ENCODE data around the gene GNAT1. TPM values are rescaled to one million over a fixed set of nuclear protein-coding genes. Genes with fewer than 3 reads are reported as not detected.

The GNAT1 gene
- total and polyA plus RNA-seq, 4 donors: not detected

- WGBS, 2 donors: 0 to 1% methylated on average over 66 to 75 of the region's 75 CpGs
- no peaks in the 10 kb centered on the region for H3K4me1 ChIP-seq (ENCODE audit: control insufficient read depth in 1 of 2, insufficient read depth in 2 of 2, low read length in 2 of 2)
- intact Hi-C loops (cut with DNase I): loop anchor here in 1 of 2 donors (2.0 kb wide), 1 partner anchor 33 kb away; the partner anchor contains the start of gene SEMA3B
Observed at GRCh38 chr3:50235716-50236483, 44.5 kb downstream of the GNAT1 start, which contains the start of gene GNAI2. Gene GNAI2 (plus strand): TSS chr3:50236204. CDS start chr3:50236336, 132 bp downstream.

GRCh38 chr3:50236484-50237132 is 45.2 kb downstream of the GNAT1 start:
- intact Hi-C loops (cut with DNase I): loop anchor here in 1 of 2 donors (2.0 kb wide), 1 partner anchor 32 kb away; the partner anchor contains the start of gene SEMA3B
- Histone ChIP-seq H3K27me3 (ENCODE audit: control insufficient read depth in 1 of 2, insufficient read depth in 2 of 2, low read length in 1 of 2) (no peaks in the 10 kb centered on the region), H3K36me3 (ENCODE audit: control insufficient read depth in 1 of 2, insufficient read depth in 2 of 2, low read length in 1 of 2) (no peaks in the 10 kb centered on the region), H3K9me3 (ENCODE audit: control insufficient read depth, low read length) (no peaks in the 10 kb centered on the region), H3K27ac (ENCODE audit: low read depth in 1 of 2, low read length in 2 of 2) (peak overlapping the region; percentile 43 to 78), H3K4me3 (ENCODE audit: low read length in 2 of 2) (peak overlapping the region; percentile 93 to 95), H3K4me1 (ENCODE audit: control insufficient read depth in 1 of 2, insufficient read depth in 2 of 2, low read length in 2 of 2) (no peaks in the 10 kb centered on the region)
- 0 to 1% methylated on average over 13 of the region's 13 CpGs for WGBS, 2 donors
- DNase-seq (no peak), ATAC-seq (ENCODE audit: low FRiP score) (no peak)

More at GRCh38 chr3:50235716-50236483, 44.5 kb downstream of the GNAT1 start, which contains the start of gene GNAI2:
- H3K27me3 ChIP-seq (ENCODE audit: control insufficient read depth in 1 of 2, insufficient read depth in 2 of 2, low read length in 1 of 2): no peaks in the 10 kb centered on the region
- H3K27ac ChIP-seq (ENCODE audit: low read depth in 1 of 2, low read length in 2 of 2): peak within 1 kb of the TSS; percentile 43 to 78
- ATAC-seq (ENCODE audit: low FRiP score) (peak; percentile 96), DNase-seq (peak; percentile 99)
- no peaks in the 10 kb centered on the region for H3K36me3 ChIP-seq (ENCODE audit: control insufficient read depth in 1 of 2, insufficient read depth in 2 of 2, low read length in 1 of 2)
- peak within 1 kb of the TSS; percentile 93 to 95 for H3K4me3 ChIP-seq (ENCODE audit: low read length in 2 of 2)
- no peaks in the 10 kb centered on the region for H3K9me3 ChIP-seq (ENCODE audit: control insufficient read depth, low read length)

GRCh38 chr3:50237133-50237651 is 45.8 kb downstream of the GNAT1 start:
- Histone ChIP-seq H3K27me3 (ENCODE audit: control insufficient read depth in 1 of 2, insufficient read depth in 2 of 2, low read length in 1 of 2) (no peaks in the 10 kb centered on the region), H3K9me3 (ENCODE audit: control insufficient read depth, low read length) (no peaks in the 10 kb centered on the region), H3K36me3 (ENCODE audit: control insufficient read depth in 1 of 2, insufficient read depth in 2 of 2, low read length in 1 of 2) (no peaks in the 10 kb centered on the region), H3K27ac (ENCODE audit: low read depth in 1 of 2, low read length in 2 of 2) (peak overlapping the region in 1 of 2 donors; percentile 78), H3K4me1 (ENCODE audit: control insufficient read depth in 1 of 2, insufficient read depth in 2 of 2, low read length in 2 of 2) (no peaks in the 10 kb centered on the region), H3K4me3 (ENCODE audit: low read length in 2 of 2) (peak overlapping the region; percentile 93 to 95)
- DNase-seq (peak in 1 of 2 donors; percentile 83), ATAC-seq (ENCODE audit: low FRiP score) (no peak)
- intact Hi-C loops (cut with DNase I): loop anchor here in 1 of 2 donors (2.0 kb wide), 1 partner anchor 32 kb away; the partner anchor contains the start of gene SEMA3B
- 0 to 3% methylated on average over 7 of the region's 7 CpGs for WGBS, 2 donors

- peak; percentile 96 for DNase-seq
- Histone ChIP-seq H3K4me1 (ENCODE audit: control insufficient read depth in 1 of 2, insufficient read depth in 2 of 2, low read length in 2 of 2) (peaks cover 0 to under 1% of the 10 kb centered on the region in 2 donors), H3K36me3 (ENCODE audit: control insufficient read depth in 1 of 2, insufficient read depth in 2 of 2, low read length in 1 of 2) (no peaks in the 10 kb centered on the region), H3K9me3 (ENCODE audit: control insufficient read depth, low read length) (no peaks in the 10 kb centered on the region), H3K27me3 (ENCODE audit: control insufficient read depth in 1 of 2, insufficient read depth in 2 of 2, low read length in 1 of 2) (no peaks in the 10 kb centered on the region), H3K4me3 (ENCODE audit: low read length in 2 of 2) (peak overlapping the region; percentile 93 to 95), H3K27ac (ENCODE audit: low read depth in 1 of 2, low read length in 2 of 2) (peak overlapping the region; percentile 46 to 91)
- WGBS, 2 donors: 0 to 1% methylated on average over 28 to 31 of the region's 31 CpGs
- ATAC-seq (ENCODE audit: low FRiP score): peak; percentile 78
- intact Hi-C loops (cut with DNase I): loop anchor here in 1 of 2 donors (2.0 kb wide), 1 partner anchor 31 kb away; the partner anchor contains the start of gene SEMA3B
Observed at GRCh38 chr3:50237754-50238548, 46.5 kb downstream of the GNAT1 start.

GRCh38 chr3:50238549-50239026 is 47.2 kb downstream of the GNAT1 start:
- peak overlapping the region in 1 of 2 donors; percentile 28 for H3K4me3 ChIP-seq (ENCODE audit: low read length in 2 of 2)
- ATAC-seq (ENCODE audit: low FRiP score) (peak; percentile 27), DNase-seq (peak; percentile 91 to 95)
- peak overlapping the region; percentile 46 to 91 for H3K27ac ChIP-seq (ENCODE audit: low read depth in 1 of 2, low read length in 2 of 2)
- H3K36me3 ChIP-seq (ENCODE audit: control insufficient read depth in 1 of 2, insufficient read depth in 2 of 2, low read length in 1 of 2): no peaks in the 10 kb centered on the region
- H3K9me3 ChIP-seq (ENCODE audit: control insufficient read depth, low read length): no peaks in the 10 kb centered on the region
- WGBS, 2 donors: 0 to 1% methylated on average over 7 of the region's 7 CpGs
- no peaks in the 10 kb centered on the region for H3K27me3 ChIP-seq (ENCODE audit: control insufficient read depth in 1 of 2, insufficient read depth in 2 of 2, low read length in 1 of 2)
- H3K4me1 ChIP-seq (ENCODE audit: control insufficient read depth in 1 of 2, insufficient read depth in 2 of 2, low read length in 2 of 2): peaks cover 0 to 2% of the 10 kb centered on the region in 2 donors
- intact Hi-C loops (cut with DNase I): no loop called here

- DNase-seq (no peak), ATAC-seq (ENCODE audit: low FRiP score) (no peak)
- H3K9me3 ChIP-seq (ENCODE audit: control insufficient read depth, low read length): no peaks in the 10 kb centered on the region
- H3K36me3 ChIP-seq (ENCODE audit: control insufficient read depth in 1 of 2, insufficient read depth in 2 of 2, low read length in 1 of 2): no peaks in the 10 kb centered on the region
- H3K27me3 ChIP-seq (ENCODE audit: control insufficient read depth in 1 of 2, insufficient read depth in 2 of 2, low read length in 1 of 2): no peaks in the 10 kb centered on the region
- no peak overlapping the region for H3K4me3 ChIP-seq (ENCODE audit: low read length in 2 of 2)
- peaks cover 0 to 2% of the 10 kb centered on the region in 2 donors for H3K4me1 ChIP-seq (ENCODE audit: control insufficient read depth in 1 of 2, insufficient read depth in 2 of 2, low read length in 2 of 2)
- 55 to 69% methylated on average over 4 of the region's 4 CpGs for WGBS, 2 donors
- intact Hi-C loops (cut with DNase I): no loop called here
- peak overlapping the region in 1 of 2 donors; percentile 91 for H3K27ac ChIP-seq (ENCODE audit: low read depth in 1 of 2, low read length in 2 of 2)
Observed at GRCh38 chr3:50239649-50240048, 48.2 kb downstream of the GNAT1 start.

GRCh38 chr3:50241163-50241562 is 49.8 kb downstream of the GNAT1 start:
- intact Hi-C loops (cut with DNase I): no loop called here
- no peak for DNase-seq
- 46 to 51% methylated on average over 4 of the region's 4 CpGs for WGBS, 2 donors
- H3K27me3 ChIP-seq (ENCODE audit: control insufficient read depth in 1 of 2, insufficient read depth in 2 of 2, low read length in 1 of 2): no peaks in the 10 kb centered on the region
- peak overlapping the region in 1 of 2 donors; percentile 7 for H3K27ac ChIP-seq (ENCODE audit: low read depth in 1 of 2, low read length in 2 of 2)
- H3K4me1 ChIP-seq (ENCODE audit: control insufficient read depth in 1 of 2, insufficient read depth in 2 of 2, low read length in 2 of 2): peaks cover 0 to 2% of the 10 kb centered on the region in 2 donors
- H3K36me3 ChIP-seq (ENCODE audit: control insufficient read depth in 1 of 2, insufficient read depth in 2 of 2, low read length in 1 of 2): no peaks in the 10 kb centered on the region
- H3K9me3 ChIP-seq (ENCODE audit: control insufficient read depth, low read length): no peaks in the 10 kb centered on the region
- no peak overlapping the region for H3K4me3 ChIP-seq (ENCODE audit: low read length in 2 of 2)
- no peak for ATAC-seq (ENCODE audit: low FRiP score)

All from aorta (tissue), 5 donors.